Astrocyte of the hippocampus (primary cell): ENCODE data around the gene RNASE13.

Experiments
- DNase-seq: peaks from one replicate; pipeline ENCODE4 v3.0.0; 2011; ENCODE audit warnings: low read depth, low spot score

RNASE13 gene

GRCh38 chr14:21066882-21067502 is 32.4 kb upstream of the RNASE13 start:
- no peak for DNase-seq

- peak; percentile 92 for DNase-seq
These were observed 28.9 kb upstream of the RNASE13 start for GRCh38 chr14:21063479-21063878.

GRCh38 chr14:21061347-21061668 is 26.7 kb upstream of the RNASE13 start:
- DNase-seq = no peak

GRCh38 chr14:21060614-21061346 is 26.2 kb upstream of the RNASE13 start:
- DNase-seq = no peak

GRCh38 chr14:21059842-21060613 is 25.4 kb upstream of the RNASE13 start:
- no peak for DNase-seq

GRCh38 chr14:21058903-21059302 is 24.3 kb upstream of the RNASE13 start:
- DNase-seq = no peak

GRCh38 chr14:21057803-21058675 is 23.4 kb upstream of the RNASE13 start, which contains the start of gene RNASE8:
Gene RNASE8 (plus strand): TSS chr14:21057822. CDS start chr14:21057893, 71 bp downstream.
- peak; percentile 35 for DNase-seq

- DNase-seq = no peak
These were observed 22.0 kb upstream of the RNASE13 start for GRCh38 chr14:21056520-21057163.

GRCh38 chr14:21055432-21056117 is 21.0 kb upstream of the RNASE13 start:
- DNase-seq = no peak

- DNase-seq = no peak
These were observed 20.1 kb upstream of the RNASE13 start for GRCh38 chr14:21054768-21055145.

- DNase-seq = no peak
These were observed 19.6 kb upstream of the RNASE13 start for GRCh38 chr14:21054123-21054767.

- DNase-seq = no peak
These were observed 18.8 kb upstream of the RNASE13 start for GRCh38 chr14:21053184-21054122.

- DNase-seq = no peak
These were observed 16.0 kb upstream of the RNASE13 start for GRCh38 chr14:21050597-21050996.

- DNase-seq = no peak
These were observed 14.7 kb upstream of the RNASE13 start for GRCh38 chr14:21049271-21049673.

GRCh38 chr14:21048638-21049037 is 14.0 kb upstream of the RNASE13 start:
- no peak for DNase-seq

- no peak for DNase-seq
These were observed 12.8 kb upstream of the RNASE13 start for GRCh38 chr14:21047378-21047781.

- no peak for DNase-seq
These were observed 9.5 kb upstream of the RNASE13 start for GRCh38 chr14:21043974-21044618.

- DNase-seq = no peak
These were observed 8.9 kb upstream of the RNASE13 start for GRCh38 chr14:21043387-21043973.
